Fibroblast of skin of right biceps (primary cell): Measurements from ENCODE around the gene ESYT2.
"Not testable (repeated sequence)": the region's sequence is repeated elsewhere in the genome, so short reads cannot be mapped to it uniquely, and the experiment has no call there.

Experiments
- DNase-seq: peaks from one replicate; pipeline ENCODE4 v3.0.0-alpha.2; 2013

The ESYT2 gene

GRCh38 chr7:158723266-158723665 lies 106.0 kb downstream of the ESYT2 start:
- DNase-seq: no peak

GRCh38 chr7:158722574-158723237 lies 106.6 kb downstream of the ESYT2 start:
- no peak for DNase-seq

- DNase-seq: no peak
Observed at GRCh38 chr7:158720112-158720511, 109.2 kb downstream of the ESYT2 start.

- no peak for DNase-seq
Observed at GRCh38 chr7:158716802-158717201, 112.5 kb downstream of the ESYT2 start.

- DNase-seq: peak; percentile 54
Observed at GRCh38 chr7:158710651-158711102, 118.6 kb downstream of the ESYT2 start.

GRCh38 chr7:158707610-158708009 lies 121.7 kb downstream of the ESYT2 start:
- DNase-seq: no peak

- no peak for DNase-seq
Observed at GRCh38 chr7:158706710-158707590, 122.4 kb downstream of the ESYT2 start.

GRCh38 chr7:158706273-158706704 lies 123.0 kb downstream of the ESYT2 start:
- no peak for DNase-seq

- no peak for DNase-seq
Observed at GRCh38 chr7:158705234-158705850, 124.0 kb downstream of the ESYT2 start.

- peak; percentile 97 for DNase-seq
Observed at GRCh38 chr7:158704524-158705233, 124.6 kb downstream of the ESYT2 start, which contains the start of gene NCAPG2. Gene NCAPG2 (minus strand): TSS chr7:158704804. CDS start chr7:158701899, 2,905 bp downstream.

GRCh38 chr7:158703679-158704523 lies 125.4 kb downstream of the ESYT2 start:
- DNase-seq: not testable (repeated sequence)

- DNase-seq: peak; percentile 7
Observed at GRCh38 chr7:158702944-158703343, 126.4 kb downstream of the ESYT2 start.

GRCh38 chr7:158702196-158702595 lies 127.1 kb downstream of the ESYT2 start:
- no peak for DNase-seq

- no peak for DNase-seq
Observed at GRCh38 chr7:158700008-158700407, 129.3 kb downstream of the ESYT2 start.

GRCh38 chr7:158699341-158699740 lies 130.0 kb downstream of the ESYT2 start:
- DNase-seq: no peak

- DNase-seq: no peak
Observed at GRCh38 chr7:158698657-158699195, 130.6 kb downstream of the ESYT2 start.

- not testable (repeated sequence) for DNase-seq
Observed at GRCh38 chr7:158697597-158697996, 131.7 kb downstream of the ESYT2 start.

- DNase-seq: peak; percentile 74
Observed at GRCh38 chr7:158695726-158696452, 133.4 kb downstream of the ESYT2 start.

- no peak for DNase-seq
Observed at GRCh38 chr7:158695056-158695455, 134.3 kb downstream of the ESYT2 start.

- DNase-seq: no peak
Observed at GRCh38 chr7:158694650-158695049, 134.7 kb downstream of the ESYT2 start.

- DNase-seq: no peak
Observed at GRCh38 chr7:158689488-158689887, 139.8 kb downstream of the ESYT2 start.
